GM21423 (cell line): ENCODE measurements around the gene F10.

Source experiments
- ATAC-seq: cut with Tn5 transposase; IDR thresholded peaks from one replicate; pipeline ENCODE4 v1.9.1; 2021; ENCODE audit warnings: mild to moderate bottlenecking, moderate library complexity; ENCODE audit not compliant: unreplicated experiment

The F10 gene

DNA sequence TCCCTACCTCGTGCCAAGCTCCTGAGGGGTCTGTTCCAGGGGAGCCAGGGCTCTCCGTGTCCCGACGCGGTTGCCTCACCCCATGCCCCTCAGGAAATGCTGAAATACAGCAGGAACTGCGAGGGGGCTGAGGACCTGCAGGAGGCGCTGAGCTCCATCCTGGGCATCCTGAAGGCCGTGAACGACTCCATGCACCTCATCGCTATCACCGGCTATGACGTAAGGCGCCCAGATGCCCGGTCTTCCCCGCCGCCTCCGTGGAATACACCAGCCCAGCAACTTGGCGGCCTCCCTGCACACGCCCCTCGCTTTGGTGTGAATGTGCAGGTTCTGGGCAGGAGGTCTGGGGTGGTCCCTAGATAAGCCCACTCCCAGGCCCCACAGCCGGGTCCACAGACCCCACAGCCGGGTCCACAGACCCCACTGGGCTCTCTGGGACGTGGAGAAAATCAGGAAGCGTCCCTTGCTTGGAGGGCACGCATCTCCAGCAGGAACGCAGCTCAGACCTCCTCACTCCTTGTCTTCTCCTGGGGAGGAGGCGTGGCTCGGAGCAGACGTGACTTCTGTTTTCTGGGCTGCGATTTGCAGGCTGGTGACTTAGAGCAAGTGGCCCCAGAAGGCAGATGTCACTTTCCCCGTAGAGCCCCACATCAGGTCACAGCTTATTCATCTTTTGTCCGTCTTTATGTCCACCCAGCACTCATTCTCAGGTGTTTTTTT is 36.4 kb upstream of the F10 start:
- ATAC-seq = no peak

DNA sequence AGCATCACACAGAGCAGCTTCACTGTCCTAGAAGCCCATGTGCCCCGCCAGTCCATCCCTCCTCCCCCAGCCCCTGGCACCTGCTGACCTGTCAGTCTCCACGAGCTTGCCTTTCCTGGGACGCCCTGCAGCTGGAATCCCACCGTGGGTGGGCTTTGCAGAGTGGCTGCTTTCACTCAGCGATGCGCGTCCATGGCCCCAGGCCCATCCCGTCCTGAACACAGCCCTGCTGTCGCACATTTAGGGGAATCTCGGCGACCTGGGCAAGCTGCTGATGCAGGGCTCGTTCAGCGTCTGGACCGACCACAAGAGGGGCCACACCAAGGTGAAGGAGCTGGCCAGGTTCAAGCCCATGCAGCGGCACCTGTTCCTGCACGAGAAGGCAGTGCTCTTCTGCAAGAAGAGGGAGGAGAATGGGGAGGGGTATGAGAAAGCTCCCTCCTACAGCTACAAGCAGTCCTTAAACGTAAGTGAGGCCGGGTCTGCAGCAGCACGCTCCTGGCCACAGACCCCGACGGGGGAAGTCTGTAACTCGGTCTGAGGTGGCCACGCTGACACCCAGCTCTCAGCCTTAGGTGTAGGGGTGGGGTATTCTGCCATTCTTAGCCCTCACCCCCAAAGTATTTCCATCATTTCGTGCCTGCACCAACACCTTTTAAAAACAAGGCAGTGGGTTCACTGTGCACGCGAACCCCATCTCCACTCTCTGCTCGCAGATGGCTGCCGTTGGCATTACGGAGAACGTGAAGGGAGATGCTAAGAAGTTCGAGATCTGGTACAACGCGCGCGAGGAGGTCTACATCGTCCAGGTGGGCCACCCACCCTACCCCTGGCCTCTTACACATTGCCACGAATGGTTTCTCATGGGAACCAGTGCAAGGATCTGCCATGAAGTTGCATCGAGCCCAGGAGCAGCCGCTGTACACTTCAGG is 35.3 kb upstream of the F10 start:
- ATAC-seq = no peak

DNA sequence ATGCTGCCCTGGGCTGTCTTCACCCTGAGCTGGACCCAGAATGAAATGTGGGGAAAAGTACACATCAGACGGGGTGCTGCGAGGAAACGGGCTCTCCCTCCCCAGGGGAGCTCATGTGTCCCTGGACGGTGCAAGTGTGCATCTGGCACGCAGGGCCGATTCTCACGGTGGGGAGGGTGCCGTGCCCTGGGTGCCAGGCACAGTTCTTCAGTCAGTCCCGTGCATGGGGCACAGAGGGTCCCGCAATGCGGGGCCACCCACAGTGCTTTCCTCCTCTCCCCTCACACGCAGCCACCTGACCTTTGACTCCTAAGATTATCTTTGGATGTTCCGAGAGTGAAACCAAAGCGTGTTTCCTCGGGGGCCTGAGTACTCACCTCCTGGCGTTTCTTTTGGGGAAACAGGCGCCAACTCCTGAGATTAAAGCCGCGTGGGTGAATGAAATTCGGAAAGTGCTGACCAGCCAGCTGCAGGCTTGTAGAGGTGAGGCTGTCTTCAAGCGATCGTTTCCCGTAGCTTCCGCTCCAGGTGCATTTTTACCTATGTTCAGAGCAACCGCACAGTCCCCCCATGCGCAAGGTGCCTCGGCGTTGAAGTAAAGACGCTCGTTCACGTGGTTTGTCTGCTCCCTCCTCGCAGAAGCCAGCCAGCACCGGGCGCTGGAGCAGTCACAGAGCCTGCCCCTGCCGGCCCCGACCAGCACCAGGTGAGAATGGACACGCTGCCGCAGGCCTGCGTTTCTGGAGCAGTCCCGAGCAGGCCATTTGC is 34.5 kb upstream of the F10 start:
- ATAC-seq = no peak

DNA sequence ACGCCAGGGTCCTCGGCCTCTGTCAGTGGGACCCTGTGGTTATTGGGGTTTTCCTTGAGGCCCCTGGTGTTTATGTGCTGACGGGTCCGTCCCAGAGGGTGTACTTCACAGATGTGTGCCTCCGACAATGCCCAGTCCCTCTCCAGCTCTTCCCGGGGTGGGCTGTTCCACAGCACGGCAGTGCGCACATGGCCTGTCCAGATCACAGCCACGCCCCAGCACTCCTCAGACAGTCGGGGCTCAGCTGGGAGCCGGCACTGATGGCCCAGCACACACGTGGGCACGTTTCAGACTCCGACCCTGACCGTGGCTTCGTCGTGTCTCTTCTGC is 33.9 kb upstream of the F10 start:
- no peak for ATAC-seq

DNA sequence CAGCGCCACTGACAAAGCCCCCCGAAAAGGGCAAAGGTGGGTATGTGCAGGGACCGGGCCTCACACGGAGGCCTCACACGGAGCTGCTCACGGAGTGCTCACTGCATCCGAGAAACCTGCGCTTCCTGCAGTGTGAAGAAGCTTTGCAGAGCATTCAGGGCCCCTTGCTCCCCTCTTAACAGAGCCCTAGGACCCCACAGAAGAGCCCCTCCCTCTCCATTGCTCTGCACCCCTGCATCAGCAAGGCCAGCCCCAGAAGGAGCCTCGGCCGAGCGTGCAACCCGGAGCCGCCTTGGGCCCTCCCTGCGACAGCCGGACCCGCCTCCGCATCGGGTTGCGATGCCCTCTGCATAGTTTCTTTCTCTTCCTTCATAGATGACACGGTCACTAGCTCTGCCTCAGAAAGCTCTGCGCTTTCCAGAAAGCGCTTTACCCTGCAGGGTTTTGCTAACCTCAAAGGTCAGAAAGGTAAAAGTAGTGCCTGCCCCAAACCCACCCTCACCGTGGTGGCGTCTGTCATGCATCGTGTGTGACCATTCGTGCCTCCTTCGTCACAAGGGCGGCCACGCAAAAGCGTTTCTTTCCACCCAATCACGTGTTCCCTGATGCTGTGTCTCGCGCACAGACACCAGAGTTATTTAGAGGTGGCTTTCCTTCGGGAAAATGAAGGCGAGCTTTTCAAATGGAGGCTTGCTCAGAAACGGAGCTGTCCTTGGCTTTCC is 32.7 kb upstream of the F10 start:
- ATAC-seq = no peak

DNA sequence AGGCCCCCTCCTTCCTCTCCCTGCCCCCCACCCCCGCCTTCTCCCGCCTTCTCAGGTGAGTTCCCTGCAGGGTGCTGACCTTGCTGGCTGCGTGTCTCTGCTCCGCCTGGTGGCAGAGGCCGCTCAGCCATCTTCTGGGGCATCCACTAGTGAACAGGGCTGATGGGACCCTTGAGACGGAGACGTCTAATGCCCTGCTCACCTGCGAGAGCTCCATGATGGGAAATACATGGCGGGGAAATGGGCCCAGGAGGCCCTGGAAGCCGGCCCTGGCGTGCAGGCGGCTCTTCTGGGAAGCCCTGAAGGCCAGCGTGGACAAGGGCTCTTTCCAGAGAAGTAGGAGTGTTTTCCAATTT is 32.2 kb upstream of the F10 start:
- no peak for ATAC-seq

DNA sequence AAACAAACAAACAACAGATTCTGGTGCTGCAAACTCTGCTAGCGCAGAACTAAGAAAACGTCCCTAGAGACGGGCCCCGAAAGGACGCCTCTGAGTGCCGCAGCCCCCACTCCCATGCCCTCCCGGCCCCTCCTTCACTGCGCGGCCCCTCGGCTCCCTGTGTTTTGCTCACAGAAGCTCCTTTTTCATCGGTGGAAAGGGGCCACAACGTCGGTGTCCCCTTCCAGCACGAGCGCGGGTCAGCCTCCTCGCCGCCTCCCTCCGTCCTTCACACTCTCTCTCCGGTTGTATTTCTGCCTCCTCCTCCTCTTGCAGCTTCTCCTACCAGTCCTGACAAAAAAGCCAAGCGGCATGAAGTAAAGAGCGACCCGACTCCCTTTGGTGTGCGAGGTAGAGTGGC is 31.8 kb upstream of the F10 start:
- no peak for ATAC-seq

DNA sequence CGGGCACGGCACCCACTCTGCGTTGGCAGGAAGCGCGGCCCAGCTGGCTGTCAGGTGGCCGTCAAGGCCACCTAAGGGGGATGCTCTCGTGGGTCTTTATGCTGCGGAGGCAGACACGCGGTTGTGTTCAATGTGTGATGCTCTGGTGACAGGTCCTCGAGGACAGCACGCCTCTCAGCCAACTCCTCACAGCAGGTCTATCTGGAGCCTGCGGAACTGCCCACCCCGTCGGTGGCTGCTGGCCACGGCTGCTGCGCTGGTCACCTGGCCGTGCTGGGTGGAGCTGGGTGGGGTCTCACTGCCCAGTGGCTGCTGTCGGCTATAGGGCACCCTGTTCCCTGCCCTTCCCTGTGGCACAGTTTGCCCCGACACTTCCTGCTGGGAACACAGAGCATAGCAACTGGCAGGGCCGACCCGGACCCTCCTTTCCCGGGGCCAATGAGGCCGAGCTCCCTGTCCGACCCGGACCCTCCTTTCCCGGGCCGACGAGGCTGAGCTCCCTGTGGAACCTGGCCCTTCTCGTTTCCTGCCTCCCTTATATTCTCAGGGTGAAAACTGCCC is 31.3 kb upstream of the F10 start:
- no peak for ATAC-seq

DNA sequence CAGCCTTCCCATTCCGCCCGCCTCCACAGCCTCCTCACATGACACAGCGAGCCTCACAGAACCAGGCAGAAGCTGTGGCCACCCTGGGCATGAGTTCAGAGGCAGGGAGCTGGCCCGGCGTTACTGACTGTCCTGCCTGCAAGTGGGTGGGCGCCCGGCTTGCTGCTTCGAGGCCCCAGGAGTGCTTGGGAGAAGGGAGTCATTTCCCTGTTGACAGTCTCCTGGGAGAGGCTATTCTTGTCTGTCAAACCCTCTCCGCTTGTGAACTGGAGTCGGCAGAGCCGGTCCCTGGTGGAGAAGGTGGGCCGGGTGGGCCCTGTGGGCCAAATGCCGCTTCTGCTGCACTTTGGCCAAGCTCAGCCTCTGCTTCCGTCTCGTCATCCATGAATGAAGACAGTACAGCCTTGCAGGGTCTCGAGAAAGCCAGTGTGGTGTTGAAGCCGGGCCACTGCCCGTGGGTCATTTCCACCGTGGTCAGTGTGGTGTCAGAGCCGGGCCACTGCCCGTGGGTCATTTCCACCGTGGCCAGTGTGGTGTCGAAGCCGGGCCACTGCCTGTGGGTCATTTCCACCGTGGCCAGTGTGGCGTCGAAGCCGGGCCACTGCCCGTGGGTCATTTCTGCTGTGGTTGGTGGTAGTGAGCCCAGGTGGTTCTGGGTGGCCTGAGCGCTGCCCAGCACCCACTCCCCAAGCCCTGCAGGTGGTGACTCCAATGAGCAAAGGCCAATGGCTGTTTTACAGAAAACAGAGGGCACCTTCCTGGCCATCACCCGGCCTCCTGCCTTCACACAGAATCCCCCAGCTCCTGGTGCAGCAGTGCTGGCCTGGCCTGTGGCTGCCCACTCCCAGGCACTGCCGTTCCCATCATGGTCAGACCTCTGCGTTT is 30.5 kb upstream of the F10 start:
- no peak for ATAC-seq

DNA sequence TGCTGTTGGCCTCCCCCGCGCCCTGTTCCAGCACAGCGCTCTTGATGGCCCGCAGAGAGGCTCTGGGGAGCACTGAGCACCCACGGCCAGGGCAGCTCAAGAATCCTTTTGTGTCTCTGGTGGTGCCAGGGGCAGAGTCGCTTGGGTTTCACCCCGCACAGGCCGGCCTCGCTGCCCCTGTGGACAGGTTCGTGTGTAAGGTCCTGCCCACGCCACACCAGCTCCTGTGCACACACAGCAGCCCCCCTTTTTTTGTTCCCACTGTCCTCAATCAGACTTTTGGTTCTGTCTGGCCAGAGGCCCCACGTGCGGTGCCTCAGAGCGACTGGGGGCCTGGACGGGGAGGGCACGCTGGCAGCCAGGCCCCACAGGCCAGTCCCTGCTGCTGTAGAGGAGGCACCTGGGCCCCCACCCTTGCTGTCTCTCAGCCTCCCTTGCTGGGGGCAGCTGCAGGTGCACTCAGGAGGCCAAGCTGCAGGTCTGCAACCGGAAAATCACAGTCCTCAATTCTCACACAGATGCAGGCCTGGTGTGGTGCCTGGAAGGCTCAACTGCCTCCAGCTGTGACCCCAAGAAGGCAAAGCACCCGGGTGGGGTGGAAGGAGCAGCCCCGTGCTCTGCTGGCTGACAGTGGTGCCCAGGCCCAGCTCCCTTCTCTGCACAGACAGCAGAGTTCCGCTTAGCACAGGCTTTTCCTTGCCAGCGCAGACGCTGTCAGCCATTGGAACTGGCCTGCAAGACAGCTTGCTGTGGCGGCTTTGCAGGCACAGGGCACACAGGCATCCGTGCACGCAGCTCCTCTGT is 29.6 kb upstream of the F10 start:
- no peak for ATAC-seq

DNA sequence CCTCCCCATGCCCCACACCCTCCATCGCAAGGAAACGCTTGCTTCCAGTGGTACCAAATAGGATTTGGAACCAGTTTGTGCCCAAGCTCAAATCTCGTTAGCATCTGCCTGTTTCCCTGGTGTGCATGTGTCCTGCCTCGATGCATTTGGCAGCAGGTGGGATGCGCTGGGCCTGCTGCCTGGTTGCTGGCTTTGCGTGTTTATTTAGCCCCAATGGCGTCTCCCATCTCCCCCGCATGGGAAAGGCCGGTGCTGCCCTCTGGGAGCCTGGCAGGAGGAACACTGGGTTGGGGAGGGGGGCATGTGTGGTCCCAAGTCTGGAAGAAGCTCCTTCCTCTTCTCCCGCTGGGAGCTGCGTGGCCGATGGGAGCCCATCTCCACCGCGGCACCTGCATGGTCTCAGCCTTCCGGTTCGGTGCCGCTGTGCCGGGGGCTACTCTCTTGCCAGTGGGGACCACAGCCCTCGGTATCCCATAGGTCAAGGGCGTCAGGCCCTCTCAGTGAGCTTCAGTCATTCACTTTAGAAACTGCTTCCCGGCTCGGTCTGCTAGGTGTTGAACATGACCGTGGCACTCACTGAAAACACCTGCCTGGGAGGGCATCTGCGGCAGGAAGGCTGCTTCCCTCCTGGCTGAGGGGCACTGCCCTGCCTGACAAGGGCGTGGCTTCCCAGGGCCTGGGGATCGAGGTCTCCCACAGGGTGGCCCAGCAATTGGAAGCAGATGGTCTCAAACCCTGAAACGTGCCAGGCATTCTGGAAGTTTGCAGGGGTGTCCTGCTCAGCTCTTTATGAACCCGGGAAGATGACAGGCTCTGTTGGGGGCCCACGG is 28.8 kb upstream of the F10 start:
- ATAC-seq = no peak

DNA sequence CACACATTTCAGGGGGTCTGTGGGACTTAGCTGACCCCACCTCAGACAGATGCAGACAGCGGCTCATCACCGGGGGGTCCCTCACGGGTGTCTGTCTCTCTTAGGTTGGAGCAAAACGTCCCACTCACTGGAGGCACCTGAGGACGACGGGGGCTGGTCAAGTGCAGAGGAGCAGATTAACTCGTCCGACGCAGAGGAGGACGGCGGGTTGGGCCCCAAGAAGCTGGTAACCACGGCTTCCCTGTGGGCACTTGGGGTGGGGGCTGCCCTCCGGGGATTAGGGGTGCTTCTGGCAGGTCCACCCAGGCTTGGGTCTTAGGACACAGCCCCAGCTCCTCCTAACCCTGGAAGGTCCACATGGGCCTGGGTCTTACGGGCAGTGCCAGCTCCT is 28.2 kb upstream of the F10 start:
- no peak for ATAC-seq

DNA sequence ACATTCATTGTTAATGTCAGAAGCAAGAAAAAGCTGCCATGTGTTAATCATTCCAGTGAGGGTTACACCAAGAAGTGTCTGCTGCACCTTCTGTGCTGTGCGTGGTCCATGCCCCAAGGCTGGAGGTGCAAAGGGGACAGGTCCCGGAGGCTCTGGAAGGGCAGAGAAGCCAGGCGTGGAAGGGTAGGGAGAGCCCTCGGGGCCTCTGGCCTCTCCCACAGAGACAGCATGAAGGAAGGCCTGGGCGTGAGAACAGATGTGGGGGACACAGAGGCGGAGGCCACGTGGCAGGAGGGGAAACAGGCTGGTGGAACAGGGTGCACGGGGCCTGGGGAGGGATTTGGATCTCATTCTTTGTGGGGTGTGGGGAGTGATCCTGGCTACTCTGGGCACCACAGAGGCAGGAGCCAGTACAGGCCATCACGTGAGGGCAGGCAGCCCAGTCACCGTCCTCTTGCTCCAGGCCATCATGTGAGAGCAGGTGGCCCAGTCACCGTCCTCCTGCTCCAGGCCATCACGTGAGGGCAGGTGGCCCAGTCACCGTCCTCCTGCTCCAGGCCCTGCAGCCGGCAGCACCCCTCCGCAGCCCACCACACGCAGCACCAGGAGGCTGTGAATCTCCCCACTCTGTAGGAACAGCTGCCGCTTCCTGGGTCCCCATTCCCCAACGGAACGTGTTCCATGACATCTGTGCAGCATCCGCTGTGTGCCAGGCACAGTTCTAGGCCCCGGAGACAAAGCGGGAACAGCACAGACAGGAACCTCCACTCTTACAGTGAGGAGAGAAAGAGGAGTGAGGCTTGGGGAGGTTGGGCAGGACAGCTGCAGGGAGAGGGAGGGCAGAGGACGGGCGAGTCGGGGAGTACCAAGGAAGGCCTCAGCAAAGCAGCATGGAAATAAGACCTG is 27.2 kb upstream of the F10 start:
- no peak for ATAC-seq

DNA sequence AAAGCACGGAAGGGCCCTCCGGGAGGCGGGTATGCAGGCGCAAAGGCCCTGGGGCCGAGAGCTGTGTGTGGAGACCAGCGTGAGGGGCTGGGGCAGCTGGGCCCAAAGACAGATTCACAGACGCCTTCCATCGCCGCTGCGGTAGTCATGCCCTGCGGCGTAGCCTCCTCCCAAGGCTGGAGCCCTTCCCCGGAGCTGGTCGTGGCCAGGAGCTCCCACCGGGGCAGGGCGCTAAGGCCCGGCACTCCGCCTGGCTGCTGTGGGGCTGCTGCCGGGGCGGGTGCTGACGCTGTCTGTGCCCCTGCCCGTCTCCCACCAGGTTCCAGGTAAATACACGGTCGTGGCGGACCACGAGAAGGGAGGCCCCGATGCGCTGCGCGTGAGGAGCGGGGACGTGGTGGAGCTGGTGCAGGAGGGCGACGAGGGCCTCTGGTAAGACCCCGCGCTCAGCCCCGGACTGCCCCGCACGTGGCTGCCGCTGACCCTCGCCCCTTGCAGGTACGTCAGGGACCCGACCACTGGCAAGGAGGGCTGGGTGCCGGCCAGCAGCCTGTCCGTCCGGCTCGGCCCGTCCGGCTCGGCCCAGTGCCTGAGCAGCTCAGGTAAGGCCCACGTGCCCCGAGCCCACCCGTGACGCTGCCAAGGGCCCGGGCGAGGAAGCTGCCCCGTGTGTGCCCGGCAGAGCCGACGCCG is 26.4 kb upstream of the F10 start:
- no peak for ATAC-seq

DNA sequence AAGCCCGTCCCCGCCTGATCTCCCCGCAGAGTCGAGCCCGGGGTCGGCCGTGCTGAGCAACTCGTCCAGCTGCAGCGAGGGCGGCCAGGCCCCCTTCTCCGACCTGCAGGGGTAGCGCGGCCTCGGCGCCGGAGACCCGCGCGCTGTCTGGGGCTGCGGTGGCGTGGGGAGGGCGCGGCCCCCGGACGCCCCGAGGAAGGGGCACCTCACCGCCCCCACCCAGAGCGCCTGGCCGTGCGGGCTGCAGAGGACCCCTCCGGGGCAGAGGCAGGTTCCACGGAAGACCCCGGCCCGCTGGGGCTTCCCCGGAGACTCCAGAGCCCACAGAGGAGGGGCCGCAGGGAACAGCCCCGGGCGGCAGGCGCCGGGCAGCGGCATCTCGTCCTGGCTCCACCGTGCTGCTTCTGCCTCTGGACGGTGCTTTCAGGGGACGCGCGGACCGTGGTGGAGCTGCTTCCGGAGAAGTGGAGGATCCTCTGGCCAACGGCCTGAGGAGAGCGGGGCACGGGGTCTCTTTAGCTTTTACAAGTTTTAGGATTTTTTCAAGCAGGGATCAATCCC is 25.8 kb upstream of the F10 start:
- ATAC-seq = no peak

DNA sequence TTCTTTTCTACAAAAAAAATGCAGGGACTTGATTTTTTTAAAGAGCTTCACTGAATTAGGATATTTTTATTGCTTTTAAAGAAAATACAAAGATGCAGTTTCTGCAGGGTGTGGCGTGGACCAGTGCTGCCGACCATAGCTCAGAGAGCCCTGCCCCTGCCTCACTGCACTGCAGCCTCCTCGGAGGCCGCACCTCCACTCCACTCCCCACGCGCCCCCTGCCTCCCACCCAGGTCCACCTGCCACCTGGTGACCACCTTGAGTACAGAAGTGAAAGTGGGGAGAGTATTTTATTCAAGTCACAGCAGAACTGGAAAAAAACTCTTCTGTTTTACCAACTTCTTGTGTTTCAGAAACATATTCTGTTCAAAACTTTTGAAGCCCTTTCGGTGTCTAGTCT is 24.9 kb upstream of the F10 start:
- no peak for ATAC-seq
